Measurements from ENCODE around the gene ASS1.

Gene ASS1

DNA sequence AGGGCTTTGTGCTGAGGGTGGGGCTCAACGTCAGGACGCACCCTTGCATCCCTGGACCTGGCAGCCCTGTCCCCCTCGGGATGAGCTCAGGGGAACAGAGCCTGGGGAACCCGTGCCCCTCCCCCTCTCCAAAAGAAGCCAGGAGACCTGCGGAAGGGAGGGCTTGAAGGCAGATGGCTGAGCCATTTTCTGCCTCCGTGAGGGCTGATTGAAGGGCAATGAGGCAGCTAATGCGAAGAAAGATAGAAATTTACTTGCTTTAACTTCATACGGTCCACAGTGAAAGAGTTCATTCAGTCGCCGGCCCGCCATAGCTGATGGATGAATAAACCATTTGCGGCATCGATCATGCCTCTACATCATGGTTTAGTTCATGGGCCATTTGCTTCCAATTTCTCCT is 28.8 kb downstream of the ASS1 start (continued):
- TF ChIP-seq ZNF223 (tag by site-specific recombination; IDR thresholded peaks at IDR 0.05) = no peak
- TF ChIP-seq ZNF184 (tag by site-specific recombination; IDR thresholded peaks at IDR 0.05) = no peak

DNA sequence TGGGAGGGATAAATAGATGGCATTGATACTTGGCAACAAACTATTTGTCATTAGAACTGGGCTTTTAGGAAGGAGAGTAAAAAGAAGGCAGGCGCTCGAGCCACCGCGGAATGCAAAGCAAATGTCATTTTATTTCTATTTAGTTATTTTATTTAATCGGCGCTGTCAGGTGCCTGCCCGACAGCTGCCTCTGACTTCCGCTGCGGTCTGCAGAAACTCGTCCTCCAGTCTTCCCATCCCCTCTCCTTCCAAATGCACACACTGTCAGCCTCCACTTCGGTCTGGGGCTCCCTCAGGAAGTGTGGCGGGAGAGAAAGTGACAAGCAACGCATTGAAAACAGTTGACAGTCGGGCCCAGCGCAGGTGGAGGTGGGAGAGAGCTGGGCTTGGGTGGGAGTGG is 29.3 kb downstream of the ASS1 start:
- Histone ChIP-seq H3K36me3 (ENCODE audit: control insufficient read depth in 2 of 2, insufficient read depth in 1 of 2, low read length in 2 of 2) (peaks cover 0 to 11% of the 10 kb centered on the region in 2 experiments; a peak in 1 of 3 replicates), H3K27ac (ENCODE audit: extremely low read depth, low read depth, low read length) (no peak overlapping the region), H3K9me3 (ENCODE audit: control insufficient read depth, insufficient read depth, low read depth, low read length) (no peaks in the 10 kb centered on the region), H3K4me1 (ENCODE audit: control insufficient read depth, insufficient read depth, low read length) (no peaks in the 10 kb centered on the region), H3K4me3 (ENCODE audit: low read depth, low read length) (no peak overlapping the region)
- ChIA-PET POLR2A (no interaction called here), CTCF (interaction anchor here (0.6 to 1.8 kb wide), 2 partner anchors 12 to 208 kb away, joined by 3 to 8 read pairs; no protein-coding TSS in a partner anchor)
- TF ChIP-seq ZNF785 (tag by site-specific recombination; IDR thresholded peaks at IDR 0.05) (no peak), ZNF626 (tag by site-specific recombination; IDR thresholded peaks at IDR 0.05) (no peak), HOXD13 (CRISPR knock-in tag; IDR thresholded peaks at IDR 0.05; ENCODE audit: borderline replicate concordance) (no peak), ZNF157 (tag by site-specific recombination; IDR thresholded peaks at IDR 0.05) (no peak), ZBTB17 (tag by site-specific recombination; IDR thresholded peaks at IDR 0.05) (no peak), ZFHX2 (tag by site-specific recombination; conservative IDR thresholded peaks at IDR 0.05) (no peak)
- TF ChIP-seq, protein P1, sequence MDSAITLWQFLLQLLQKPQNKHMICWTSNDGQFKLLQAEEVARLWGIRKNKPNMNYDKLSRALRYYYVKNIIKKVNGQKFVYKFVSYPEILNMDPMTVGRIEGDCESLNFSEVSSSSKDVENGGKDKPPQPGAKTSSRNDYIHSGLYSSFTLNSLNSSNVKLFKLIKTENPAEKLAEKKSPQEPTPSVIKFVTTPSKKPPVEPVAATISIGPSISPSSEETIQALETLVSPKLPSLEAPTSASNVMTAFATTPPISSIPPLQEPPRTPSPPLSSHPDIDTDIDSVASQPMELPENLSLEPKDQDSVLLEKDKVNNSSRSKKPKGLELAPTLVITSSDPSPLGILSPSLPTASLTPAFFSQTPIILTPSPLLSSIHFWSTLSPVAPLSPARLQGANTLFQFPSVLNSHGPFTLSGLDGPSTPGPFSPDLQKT (IDR thresholded peaks at IDR 0.05; ENCODE audit: borderline replicate concordance, low read depth, low read length) = no peak

DNA sequence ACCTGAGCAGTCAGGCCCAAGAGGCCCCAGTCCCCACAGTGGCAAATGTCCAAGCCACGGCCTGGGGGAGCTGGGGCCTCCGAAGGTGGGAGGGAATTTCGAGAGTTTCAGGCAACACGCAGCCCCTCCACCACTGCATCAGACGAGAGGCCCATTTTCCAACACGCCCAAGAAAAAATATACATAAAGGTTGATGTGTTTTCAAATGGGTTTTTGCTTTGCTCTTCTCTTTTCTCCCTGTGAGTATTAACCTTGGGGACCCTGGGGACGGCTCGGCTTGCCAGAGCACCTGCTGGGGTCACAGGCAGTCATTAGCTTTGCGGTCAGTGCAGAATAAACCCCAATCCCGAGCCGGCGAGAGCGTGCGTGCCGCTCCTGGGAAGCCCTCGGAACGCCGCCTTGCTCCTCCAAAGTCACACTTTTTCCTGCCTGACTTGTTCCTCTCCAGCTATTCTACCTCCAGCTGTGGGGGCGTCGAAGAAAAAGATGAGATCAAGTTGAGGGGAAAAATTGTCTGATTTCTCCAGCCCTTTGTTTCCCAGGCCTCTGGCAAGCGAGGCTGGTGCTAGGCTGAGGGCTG is 31.5 kb downstream of the ASS1 start:
- ChIA-PET CTCF (interaction anchor here (1.0 kb wide), 1 partner anchor 16 kb away, joined by 3 read pairs; no protein-coding TSS in a partner anchor), POLR2A (interaction anchor here (0.7 kb wide), 1 partner anchor 819 kb away, joined by 6 read pairs; no protein-coding TSS in a partner anchor)
- Histone ChIP-seq H3K36me3 (ENCODE audit: control insufficient read depth in 2 of 2, insufficient read depth in 1 of 2, low read length in 2 of 2) (peaks cover 0 to 12% of the 10 kb centered on the region in 2 experiments; a peak in 1 of 3 replicates), H3K4me1 (ENCODE audit: control insufficient read depth, insufficient read depth, low read length) (no peaks in the 10 kb centered on the region), H3K4me3 (ENCODE audit: low read depth, low read length) (no peak overlapping the region), H3K27ac (ENCODE audit: extremely low read depth, low read depth, low read length) (no peak overlapping the region), H3K9me3 (ENCODE audit: control insufficient read depth, insufficient read depth, low read depth, low read length) (no peaks in the 10 kb centered on the region)
- TF ChIP-seq, protein P2, sequence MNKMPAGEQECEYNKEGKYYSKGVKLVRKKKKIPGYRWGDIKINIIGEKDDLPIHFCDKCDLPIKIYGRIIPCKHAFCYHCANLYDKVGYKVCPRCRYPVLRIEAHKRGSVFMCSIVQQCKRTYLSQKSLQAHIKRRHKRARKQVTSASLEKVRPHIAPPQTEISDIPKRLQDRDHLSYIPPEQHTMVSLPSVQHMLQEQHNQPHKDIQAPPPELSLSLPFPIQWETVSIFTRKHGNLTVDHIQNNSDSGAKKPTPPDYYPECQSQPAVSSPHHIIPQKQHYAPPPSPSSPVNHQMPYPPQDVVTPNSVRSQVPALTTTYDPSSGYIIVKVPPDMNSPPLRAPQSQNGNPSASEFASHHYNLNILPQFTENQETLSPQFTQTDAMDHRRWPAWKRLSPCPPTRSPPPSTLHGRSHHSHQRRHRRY (tag by site-specific recombination; IDR thresholded peaks at IDR 0.05) = no peak
- no peak for TF ChIP-seq YY2 (tag by site-specific recombination; IDR thresholded peaks at IDR 0.05)
- TF ChIP-seq ZNF626 (tag by site-specific recombination; IDR thresholded peaks at IDR 0.05) = no peak
- TF ChIP-seq, protein P3, sequence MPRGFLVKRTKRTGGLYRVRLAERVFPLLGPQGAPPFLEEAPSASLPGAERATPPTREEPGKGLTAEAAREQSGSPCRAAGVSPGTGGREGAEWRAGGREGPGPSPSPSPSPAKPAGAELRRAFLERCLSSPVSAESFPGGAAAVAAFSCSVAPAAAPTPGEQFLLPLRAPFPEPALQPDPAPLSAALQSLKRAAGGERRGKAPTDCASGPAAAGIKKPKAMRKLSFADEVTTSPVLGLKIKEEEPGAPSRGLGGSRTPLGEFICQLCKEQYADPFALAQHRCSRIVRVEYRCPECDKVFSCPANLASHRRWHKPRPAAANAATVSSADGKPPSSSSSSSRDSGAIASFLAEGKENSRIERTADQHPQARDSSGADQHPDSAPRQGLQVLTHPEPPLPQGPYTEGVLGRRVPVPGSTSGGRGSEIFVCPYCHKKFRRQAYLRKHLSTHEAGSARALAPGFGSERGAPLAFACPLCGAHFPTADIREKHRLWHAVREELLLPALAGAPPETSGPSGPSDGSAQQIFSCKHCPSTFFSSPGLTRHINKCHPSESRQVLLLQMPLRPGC (tag by site-specific recombination; IDR thresholded peaks at IDR 0.05) = no peak
- TF ChIP-seq, protein P4, sequence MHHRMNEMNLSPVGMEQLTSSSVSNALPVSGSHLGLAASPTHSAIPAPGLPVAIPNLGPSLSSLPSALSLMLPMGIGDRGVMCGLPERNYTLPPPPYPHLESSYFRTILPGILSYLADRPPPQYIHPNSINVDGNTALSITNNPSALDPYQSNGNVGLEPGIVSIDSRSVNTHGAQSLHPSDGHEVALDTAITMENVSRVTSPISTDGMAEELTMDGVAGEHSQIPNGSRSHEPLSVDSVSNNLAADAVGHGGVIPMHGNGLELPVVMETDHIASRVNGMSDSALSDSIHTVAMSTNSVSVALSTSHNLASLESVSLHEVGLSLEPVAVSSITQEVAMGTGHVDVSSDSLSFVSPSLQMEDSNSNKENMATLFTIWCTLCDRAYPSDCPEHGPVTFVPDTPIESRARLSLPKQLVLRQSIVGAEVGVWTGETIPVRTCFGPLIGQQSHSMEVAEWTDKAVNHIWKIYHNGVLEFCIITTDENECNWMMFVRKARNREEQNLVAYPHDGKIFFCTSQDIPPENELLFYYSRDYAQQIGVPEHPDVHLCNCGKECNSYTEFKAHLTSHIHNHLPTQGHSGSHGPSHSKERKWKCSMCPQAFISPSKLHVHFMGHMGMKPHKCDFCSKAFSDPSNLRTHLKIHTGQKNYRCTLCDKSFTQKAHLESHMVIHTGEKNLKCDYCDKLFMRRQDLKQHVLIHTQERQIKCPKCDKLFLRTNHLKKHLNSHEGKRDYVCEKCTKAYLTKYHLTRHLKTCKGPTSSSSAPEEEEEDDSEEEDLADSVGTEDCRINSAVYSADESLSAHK (tag by site-specific recombination; IDR thresholded peaks at IDR 0.05) = no peak
- no peak for TF ChIP-seq ZFP37 (tag by site-specific recombination; IDR thresholded peaks at IDR 0.05)
- no peak for TF ChIP-seq OVOL3 (tag by site-specific recombination; IDR thresholded peaks at IDR 0.05)
- no peak for TF ChIP-seq ZNF529 (tag by site-specific recombination; IDR thresholded peaks at IDR 0.05; ENCODE audit: insufficient replicate concordance)
- TF ChIP-seq ZBTB8A (tag by site-specific recombination; IDR thresholded peaks at IDR 0.05) = no peak
- TF ChIP-seq ZNF558 (tag by site-specific recombination; IDR thresholded peaks at IDR 0.05) = no peak
- TF ChIP-seq ZSCAN16 (tag by site-specific recombination; IDR thresholded peaks at IDR 0.05) = no peak
- no peak for TF ChIP-seq ZNF266 (tag by site-specific recombination; IDR thresholded peaks at IDR 0.05; ENCODE audit: low read depth)
- no peak for TF ChIP-seq ZNF585B (tag by site-specific recombination; IDR thresholded peaks at IDR 0.05)
- no peak for TF ChIP-seq HOXA7 (CRISPR knock-in tag; IDR thresholded peaks at IDR 0.05; ENCODE audit: borderline replicate concordance)
- TF ChIP-seq, protein P5, sequence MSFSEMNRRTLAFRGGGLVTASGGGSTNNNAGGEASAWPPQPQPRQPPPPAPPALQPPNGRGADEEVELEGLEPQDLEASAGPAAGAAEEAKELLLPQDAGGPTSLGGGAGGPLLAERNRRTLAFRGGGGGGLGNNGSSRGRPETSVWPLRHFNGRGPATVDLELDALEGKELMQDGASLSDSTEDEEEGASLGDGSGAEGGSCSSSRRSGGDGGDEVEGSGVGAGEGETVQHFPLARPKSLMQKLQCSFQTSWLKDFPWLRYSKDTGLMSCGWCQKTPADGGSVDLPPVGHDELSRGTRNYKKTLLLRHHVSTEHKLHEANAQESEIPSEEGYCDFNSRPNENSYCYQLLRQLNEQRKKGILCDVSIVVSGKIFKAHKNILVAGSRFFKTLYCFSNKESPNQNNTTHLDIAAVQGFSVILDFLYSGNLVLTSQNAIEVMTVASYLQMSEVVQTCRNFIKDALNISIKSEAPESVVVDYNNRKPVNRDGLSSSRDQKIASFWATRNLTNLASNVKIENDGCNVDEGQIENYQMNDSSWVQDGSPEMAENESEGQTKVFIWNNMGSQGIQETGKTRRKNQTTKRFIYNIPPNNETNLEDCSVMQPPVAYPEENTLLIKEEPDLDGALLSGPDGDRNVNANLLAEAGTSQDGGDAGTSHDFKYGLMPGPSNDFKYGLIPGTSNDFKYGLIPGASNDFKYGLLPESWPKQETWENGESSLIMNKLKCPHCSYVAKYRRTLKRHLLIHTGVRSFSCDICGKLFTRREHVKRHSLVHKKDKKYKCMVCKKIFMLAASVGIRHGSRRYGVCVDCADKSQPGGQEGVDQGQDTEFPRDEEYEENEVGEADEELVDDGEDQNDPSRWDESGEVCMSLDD (tag by site-specific recombination; IDR thresholded peaks at IDR 0.05) = no peak
- no peak for TF ChIP-seq ZNF791 (tag by site-specific recombination; IDR thresholded peaks at IDR 0.05)
